SK-N-SH (cell line): ENCODE data around the gene PLCB1. TPM values are rescaled to one million over a fixed set of nuclear protein-coding genes. Genes with fewer than 3 reads are reported as not detected.

Experiments used
- CTCF ChIA-PET: fragments of 300-600, 350-600 bp; formaldehyde crosslinking; extraction: SDS; loops from one replicate; lab custom pipeline; 2021; lab: Yijun Ruan, JAX
- POLR2A ChIA-PET: fragments of 350-600 bp; sonication (Branson Sonifier 250); formaldehyde crosslinking; extraction: SDS; loops from one replicate; lab custom pipeline; 2020; ENCODE audit warnings: antibody characterized with exemption, inconsistent platforms; lab: Yijun Ruan, JAX
- DNase-seq: peaks from one replicate; pipeline ENCODE4 v3.0.0; 2012
- H2AFZ ChIP-seq: fragments of 200-600 bp; sonication (generic); 2 replicates; pipeline ENCODE4 v1.8.1; 2016; ENCODE audit warnings: antibody characterized with exemption, mild to moderate bottlenecking, low read depth
- H3F3A ChIP-seq: fragments of 200-600 bp; sonication (generic); replicated peaks from 2 replicates; pipeline ENCODE3; 2016; ENCODE audit warnings: antibody characterized with exemption, mild to moderate bottlenecking; ENCODE audit not compliant: insufficient read depth
- H3K27ac ChIP-seq, 2 experiments: fragments of 200-500 bp in 1 of 2; fragments of 200-600 bp in 1 of 2; sonication (Bioruptor generic) in 1 of 2; sonication (generic), shearing (Covaris generic) in 1 of 2; 2 replicates each; pipeline versions ENCODE4 v1.5.1 to v1.6.1; 2014 to 2016; ENCODE audit warnings: low read depth in 2 of 2, inconsistent platforms in 1 of 2, low read length in 1 of 2, mild to moderate bottlenecking in 1 of 2, mixed read lengths in 1 of 2
- H3K27me3 ChIP-seq: fragments of 200-600 bp; sonication (generic), shearing (Covaris generic); 2 replicates; pipeline ENCODE4 v1.6.1; 2016; ENCODE audit warnings: mixed run types; ENCODE audit not compliant: insufficient read depth
- H3K36me3 ChIP-seq, 2 experiments: fragments of 200-500 bp in 1 of 2; fragments of 200-600 bp in 1 of 2; sonication (Bioruptor generic) in 1 of 2; sonication (generic) in 1 of 2; replicated peaks in 1 of 2; 2 replicates each; pipeline versions ENCODE3 to v1.5.1; 2014 to 2016; ENCODE audit warnings: low read length in 1 of 2, mild to moderate bottlenecking in 1 of 2; ENCODE audit not compliant: insufficient read depth in 2 of 2, control insufficient read depth in 1 of 2
- H3K4me1 ChIP-seq, 2 experiments: fragments of 200-500 bp in 1 of 2; fragments of 200-600 bp in 1 of 2; sonication (Bioruptor generic) in 1 of 2; sonication (generic), shearing (Covaris generic) in 1 of 2; 2 replicates each; pipeline versions ENCODE4 v1.5.1 to v1.6.1; 2014 to 2016; ENCODE audit warnings: low read depth in 1 of 2, low read length in 1 of 2, mixed run types in 1 of 2; ENCODE audit not compliant: insufficient read depth in 2 of 2, control insufficient read depth in 1 of 2
- H3K4me2 ChIP-seq: fragments of 200-600 bp; sonication (generic), shearing (Covaris generic); 2 replicates; pipeline ENCODE4 v1.6.1; 2017; ENCODE audit warnings: mixed run types
- H3K4me3 ChIP-seq, 2 experiments: fragments of 200-500 bp in 1 of 2; fragments of 200-600 bp in 1 of 2; sonication (Bioruptor generic) in 1 of 2; sonication (generic), shearing (Covaris generic) in 1 of 2; 2 replicates each; pipeline versions ENCODE4 v1.5.1 to v1.8.1; 2014 to 2016; ENCODE audit warnings: low read depth in 2 of 2, inconsistent platforms in 1 of 2, low read length in 1 of 2, mild to moderate bottlenecking in 1 of 2, mixed read lengths in 1 of 2, moderate library complexity in 1 of 2
- H3K79me2 ChIP-seq: fragments of 200-600 bp; sonication (generic); 2 replicates; pipeline ENCODE4 v1.8.1; 2017; ENCODE audit warnings: mild to moderate bottlenecking; ENCODE audit not compliant: insufficient read depth
- H3K9ac ChIP-seq: fragments of 200-600 bp; sonication (generic); 2 replicates; pipeline ENCODE4 v1.6.1; 2017; ENCODE audit warnings: mixed run types
- H3K9me2 ChIP-seq: fragments of 200-600 bp; sonication (generic); 2 replicates; pipeline ENCODE4 v1.6.1; 2017; ENCODE audit warnings: mixed run types
- H3K9me3 ChIP-seq: fragments of 200-600 bp; sonication (generic); 2 replicates; pipeline ENCODE4 v1.6.1; 2017; ENCODE audit warnings: mixed run types, mild to moderate bottlenecking, moderate library complexity
- H4K20me1 ChIP-seq: fragments of 200-600 bp; sonication (generic); 2 replicates; pipeline ENCODE4 v1.6.1; 2017; ENCODE audit warnings: mild to moderate bottlenecking, mixed run types; ENCODE audit not compliant: insufficient read depth
- CHD2 ChIP-seq: fragments of 150-350 bp; IDR thresholded peaks from 2 replicates; pipeline ENCODE4 v1.6.1; 2018; ENCODE audit warnings: low read length; ENCODE audit not compliant: partially characterized antibody
- ELF1 ChIP-seq: IDR thresholded peaks from 2 replicates; pipeline ENCODE4 v1.4.0; 2012
- EP300 ChIP-seq, 2 experiments: IDR thresholded peaks; 2 replicates each; pipeline versions ENCODE4 v1.4.0 to v1.6.1; 2012; ENCODE audit warnings: borderline replicate concordance in 1 of 2, low read depth in 1 of 2, low read length in 1 of 2
- EZH2phosphoT487 ChIP-seq: fragments of 200-600 bp; sonication (generic); IDR thresholded peaks from 2 replicates; pipeline ENCODE4 v1.6.1; 2017; ENCODE audit warnings: low read depth, mixed run types, mild to moderate bottlenecking, antibody characterized with exemption, moderate library complexity, borderline replicate concordance
- FOSL2 ChIP-seq: IDR thresholded peaks from 2 replicates; pipeline ENCODE4 v1.4.0; 2012; ENCODE audit warnings: low read depth, mild to moderate bottlenecking, moderate library complexity, borderline replicate concordance
- FOXJ3 ChIP-seq: sonication (generic); formaldehyde crosslinking; IDR thresholded peaks from 2 replicates; pipeline ENCODE4 v1.5.1; 2020; ENCODE audit warnings: mild to moderate bottlenecking, missing genetic modification reagents
- FOXM1 ChIP-seq: IDR thresholded peaks from 2 replicates; pipeline ENCODE4 v1.4.0; 2012; ENCODE audit warnings: low read depth, mild to moderate bottlenecking
- GABPA ChIP-seq: IDR thresholded peaks from 2 replicates; pipeline ENCODE4 v1.4.0; 2012; ENCODE audit warnings: low read depth, mild to moderate bottlenecking
- MAX ChIP-seq: IDR thresholded peaks from 2 replicates; pipeline ENCODE4 v1.4.0; 2012; ENCODE audit warnings: low read depth
- NRF1 ChIP-seq: IDR thresholded peaks from 2 replicates; pipeline ENCODE4 v1.6.1; 2012; ENCODE audit warnings: low read depth, mild to moderate bottlenecking, low read length
- POLR2AphosphoS5 ChIP-seq: IDR thresholded peaks from 2 replicates; pipeline ENCODE4 v1.6.1; 2012; ENCODE audit warnings: low read depth, low read length
- RCOR1 ChIP-seq: fragments of 150-350 bp; IDR thresholded peaks from 2 replicates; pipeline ENCODE4 v1.6.1; 2017; ENCODE audit warnings: antibody characterized with exemption, low read length
- SMC3 ChIP-seq: IDR thresholded peaks from 2 replicates; pipeline ENCODE4 v1.6.1; 2012; ENCODE audit warnings: low read depth, low read length, improper control_type of control experiment
- TCF12 ChIP-seq: IDR thresholded peaks from 2 replicates; pipeline ENCODE4 v1.4.0; 2012
- TEAD4 ChIP-seq: IDR thresholded peaks from 2 replicates; pipeline ENCODE4 v1.4.0; 2012; ENCODE audit warnings: mild to moderate bottlenecking, borderline replicate concordance; ENCODE audit not compliant: insufficient read depth
- YY1 ChIP-seq: IDR thresholded peaks from 2 replicates; pipeline ENCODE4 v1.4.0; 2012; ENCODE audit warnings: low read depth, mild to moderate bottlenecking
- WGBS: methylation state at CpG from one replicate; pipeline ENCODE4 v1.1.6; 2017; ENCODE audit warnings: low lambda C conversion rate; 5-methylcytosine and 5-hydroxymethylcytosine counted together
- polyA plus RNA-seq, 3 experiments: library from polyadenylated mRNA; depleted of rRNA; stranded (reverse); fragments of >200 nt; gene quantifications; 2 replicates each; pipeline ENCODE4 v1.2.3, GENCODE V29; 2012
- TF ChIP-seq, protein P1 (sequence below): IDR thresholded peaks from 2 replicates; pipeline ENCODE4 v1.4.0; 2012; ENCODE audit warnings: low read depth, borderline replicate concordance
- TF ChIP-seq, protein P2 (sequence below): fragments of 150-350 bp; IDR thresholded peaks from 2 replicates; pipeline ENCODE4 v1.6.1; 2017; ENCODE audit warnings: antibody characterized with exemption, low read length, low read depth, borderline replicate concordance
- TF ChIP-seq, protein P3 (sequence below): IDR thresholded peaks from 2 replicates; pipeline ENCODE4 v1.6.1; 2012; ENCODE audit warnings: mild to moderate bottlenecking, low read depth, low read length, moderate library complexity

The PLCB1 gene
- polyA plus RNA-seq, 1 of the 3 experiments (the other 2 are of a cell fraction), result 10.5 TPM

DNA sequence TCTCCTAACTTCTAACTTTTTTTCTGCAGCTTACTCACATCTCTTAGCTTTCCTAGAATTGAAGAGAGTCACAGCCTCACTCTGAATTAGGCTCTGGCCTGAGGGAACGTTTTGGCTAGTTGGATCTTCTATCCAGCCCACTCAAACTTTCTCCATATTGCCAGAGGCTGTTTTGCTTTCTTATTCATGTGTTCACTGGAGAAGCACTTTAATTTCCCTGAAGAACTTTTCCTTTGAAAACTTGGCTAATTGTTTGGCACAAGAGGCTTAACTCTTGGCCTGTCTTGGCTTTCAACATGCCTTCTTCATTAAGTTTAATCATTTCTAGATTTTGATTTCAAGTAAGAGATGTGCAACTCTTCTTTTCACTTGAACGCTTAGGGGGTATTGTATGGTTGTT, 798.7 kb downstream of the PLCB1 start:
- Histone ChIP-seq H3K27ac (no peak overlapping the region), H3K9ac (no peak overlapping the region), H3K4me1 (no peaks in the 10 kb centered on the region), H2AFZ (no peak overlapping the region), H3K27me3 (no peaks in the 10 kb centered on the region), H3K9me3 (no peaks in the 10 kb centered on the region), H3K36me3 (no peaks in the 10 kb centered on the region), H3K9me2 (no peaks in the 10 kb centered on the region), H4K20me1 (no peaks in the 10 kb centered on the region), H3F3A (no peaks in the 10 kb centered on the region), H3K4me3 (no peak overlapping the region), H3K4me2 (no peak overlapping the region)
- ChIA-PET CTCF (interaction anchor here (2.7 kb wide), 1 partner anchor 77 kb away, joined by 9 read pairs; no protein-coding TSS in a partner anchor), POLR2A (no interaction called here)
- DNase-seq, result no peak
- WGBS, result 34% methylated on average over 2 of the region's 2 CpGs
- TF ChIP-seq, protein P1, sequence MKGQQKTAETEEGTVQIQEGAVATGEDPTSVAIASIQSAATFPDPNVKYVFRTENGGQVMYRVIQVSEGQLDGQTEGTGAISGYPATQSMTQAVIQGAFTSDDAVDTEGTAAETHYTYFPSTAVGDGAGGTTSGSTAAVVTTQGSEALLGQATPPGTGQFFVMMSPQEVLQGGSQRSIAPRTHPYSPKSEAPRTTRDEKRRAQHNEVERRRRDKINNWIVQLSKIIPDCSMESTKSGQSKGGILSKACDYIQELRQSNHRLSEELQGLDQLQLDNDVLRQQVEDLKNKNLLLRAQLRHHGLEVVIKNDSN, result no peak
- TF ChIP-seq MAX, result no peak
- TF ChIP-seq TEAD4, result no peak
- no peak for TF ChIP-seq NRF1
- TF ChIP-seq RCOR1, result no peak
- no peak for TF ChIP-seq POLR2AphosphoS5
- TF ChIP-seq EP300 (IDR thresholded peaks at IDR 0.05; ENCODE audit: borderline replicate concordance in 1 of 2, low read depth in 1 of 2, low read length in 1 of 2), result no peak
- TF ChIP-seq SMC3, result no peak
- TF ChIP-seq, protein P2, sequence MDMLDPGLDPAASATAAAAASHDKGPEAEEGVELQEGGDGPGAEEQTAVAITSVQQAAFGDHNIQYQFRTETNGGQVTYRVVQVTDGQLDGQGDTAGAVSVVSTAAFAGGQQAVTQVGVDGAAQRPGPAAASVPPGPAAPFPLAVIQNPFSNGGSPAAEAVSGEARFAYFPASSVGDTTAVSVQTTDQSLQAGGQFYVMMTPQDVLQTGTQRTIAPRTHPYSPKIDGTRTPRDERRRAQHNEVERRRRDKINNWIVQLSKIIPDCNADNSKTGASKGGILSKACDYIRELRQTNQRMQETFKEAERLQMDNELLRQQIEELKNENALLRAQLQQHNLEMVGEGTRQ, result no peak
- TF ChIP-seq CHD2, result no peak
- TF ChIP-seq FOSL2, result no peak
- TF ChIP-seq, all 33 proteins: peak for 0
- H3K79me2 ChIP-seq, result no peaks in the 10 kb centered on the region

- DNase-seq, result no peak
- Histone ChIP-seq H3K4me3 (no peak overlapping the region), H3K9ac (no peak overlapping the region), H3K4me1 (no peaks in the 10 kb centered on the region), H2AFZ (no peak overlapping the region), H3K79me2 (no peaks in the 10 kb centered on the region), H4K20me1 (no peaks in the 10 kb centered on the region), H3K27ac (no peak overlapping the region), H3K27me3 (no peaks in the 10 kb centered on the region), H3F3A (no peaks in the 10 kb centered on the region), H3K9me2 (no peaks in the 10 kb centered on the region), H3K36me3 (no peaks in the 10 kb centered on the region), H3K4me2 (no peak overlapping the region), H3K9me3 (no peaks in the 10 kb centered on the region)
- WGBS, result 50% methylated on average over 3 of the region's 3 CpGs
- ChIA-PET POLR2A (no interaction called here), CTCF (interaction anchor here (2.7 kb wide), 1 partner anchor 79 kb away, joined by 9 read pairs; no protein-coding TSS in a partner anchor)
- TF ChIP-seq TCF12, result no peak
- no peak for TF ChIP-seq EP300 (IDR thresholded peaks at IDR 0.05; ENCODE audit: borderline replicate concordance in 1 of 2, low read depth in 1 of 2, low read length in 1 of 2)
- TF ChIP-seq ELF1, result no peak
- TF ChIP-seq MAX, result no peak
- TF ChIP-seq, protein P1, result no peak
- no peak for TF ChIP-seq SMC3
- TF ChIP-seq, protein P3, sequence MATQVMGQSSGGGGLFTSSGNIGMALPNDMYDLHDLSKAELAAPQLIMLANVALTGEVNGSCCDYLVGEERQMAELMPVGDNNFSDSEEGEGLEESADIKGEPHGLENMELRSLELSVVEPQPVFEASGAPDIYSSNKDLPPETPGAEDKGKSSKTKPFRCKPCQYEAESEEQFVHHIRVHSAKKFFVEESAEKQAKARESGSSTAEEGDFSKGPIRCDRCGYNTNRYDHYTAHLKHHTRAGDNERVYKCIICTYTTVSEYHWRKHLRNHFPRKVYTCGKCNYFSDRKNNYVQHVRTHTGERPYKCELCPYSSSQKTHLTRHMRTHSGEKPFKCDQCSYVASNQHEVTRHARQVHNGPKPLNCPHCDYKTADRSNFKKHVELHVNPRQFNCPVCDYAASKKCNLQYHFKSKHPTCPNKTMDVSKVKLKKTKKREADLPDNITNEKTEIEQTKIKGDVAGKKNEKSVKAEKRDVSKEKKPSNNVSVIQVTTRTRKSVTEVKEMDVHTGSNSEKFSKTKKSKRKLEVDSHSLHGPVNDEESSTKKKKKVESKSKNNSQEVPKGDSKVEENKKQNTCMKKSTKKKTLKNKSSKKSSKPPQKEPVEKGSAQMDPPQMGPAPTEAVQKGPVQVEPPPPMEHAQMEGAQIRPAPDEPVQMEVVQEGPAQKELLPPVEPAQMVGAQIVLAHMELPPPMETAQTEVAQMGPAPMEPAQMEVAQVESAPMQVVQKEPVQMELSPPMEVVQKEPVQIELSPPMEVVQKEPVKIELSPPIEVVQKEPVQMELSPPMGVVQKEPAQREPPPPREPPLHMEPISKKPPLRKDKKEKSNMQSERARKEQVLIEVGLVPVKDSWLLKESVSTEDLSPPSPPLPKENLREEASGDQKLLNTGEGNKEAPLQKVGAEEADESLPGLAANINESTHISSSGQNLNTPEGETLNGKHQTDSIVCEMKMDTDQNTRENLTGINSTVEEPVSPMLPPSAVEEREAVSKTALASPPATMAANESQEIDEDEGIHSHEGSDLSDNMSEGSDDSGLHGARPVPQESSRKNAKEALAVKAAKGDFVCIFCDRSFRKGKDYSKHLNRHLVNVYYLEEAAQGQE, result no peak
- no peak for TF ChIP-seq FOXJ3 (CRISPR knock-in tag)
- TF ChIP-seq YY1, result no peak
- no peak for TF ChIP-seq EZH2phosphoT487
- TF ChIP-seq GABPA, result no peak
- TF ChIP-seq NRF1, result no peak
- no peak for TF ChIP-seq FOXM1
- no peak for TF ChIP-seq CHD2
Observed at GRCh38 chr20:8932192-8933165, 800.4 kb downstream of the PLCB1 start.
